ENCODE data around the gene CEP152.
"Not testable (repeated sequence)": the region's sequence is repeated elsewhere in the genome, so short reads cannot be mapped to it uniquely, and the experiment has no call there.

Gene CEP152

DNA sequence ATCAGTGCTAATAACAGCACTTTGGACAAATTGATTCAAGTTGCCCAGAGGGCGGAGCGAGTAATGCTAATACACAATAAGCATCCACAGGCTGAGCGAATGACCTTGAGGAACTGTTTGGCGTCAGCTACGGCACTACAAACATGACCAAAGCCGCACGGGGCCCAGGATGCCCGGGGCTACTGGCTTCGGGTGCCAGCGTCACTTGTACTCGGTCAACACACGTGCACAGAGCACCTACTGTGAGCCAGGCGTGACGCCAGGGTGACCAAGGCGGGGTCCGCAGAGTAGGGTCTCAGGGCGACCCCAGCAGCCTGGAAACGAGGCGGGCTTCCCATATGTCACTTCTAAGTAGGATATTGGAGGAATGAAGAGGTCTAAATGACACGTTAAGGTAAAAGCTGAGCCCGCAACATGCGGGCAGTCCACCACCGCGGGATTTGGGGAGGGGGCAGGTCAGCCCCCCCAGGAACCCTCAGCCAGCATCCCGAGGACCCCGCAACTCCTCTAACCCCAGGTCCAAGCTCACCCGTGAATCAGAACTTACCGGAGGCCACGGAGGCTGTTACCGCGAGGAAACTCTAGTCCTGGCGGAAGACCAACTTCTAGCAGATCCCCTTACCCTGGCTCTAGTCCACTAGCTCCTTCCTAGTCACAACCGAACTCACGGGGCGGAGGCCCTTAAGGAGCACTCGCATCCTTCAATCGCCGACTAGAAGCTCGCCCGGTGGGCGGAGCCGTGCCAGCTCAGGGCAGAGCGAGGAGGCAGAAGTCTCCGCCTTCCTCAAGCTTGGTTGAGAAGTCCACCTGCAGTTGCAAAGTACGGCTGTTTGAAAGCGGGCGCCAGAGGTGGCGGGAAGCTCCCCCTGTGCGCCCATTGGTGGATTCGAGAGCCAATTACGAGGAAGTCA lies at the start of gene CEP152:
TSS of gene CEP152 (minus strand) at position 656 of the 911 bp plus-strand sequence. CDS start 5,420 bp downstream, outside the sequence.
- DNase-seq (ENCODE audit: low spot score) = peak; percentile 77

DNA sequence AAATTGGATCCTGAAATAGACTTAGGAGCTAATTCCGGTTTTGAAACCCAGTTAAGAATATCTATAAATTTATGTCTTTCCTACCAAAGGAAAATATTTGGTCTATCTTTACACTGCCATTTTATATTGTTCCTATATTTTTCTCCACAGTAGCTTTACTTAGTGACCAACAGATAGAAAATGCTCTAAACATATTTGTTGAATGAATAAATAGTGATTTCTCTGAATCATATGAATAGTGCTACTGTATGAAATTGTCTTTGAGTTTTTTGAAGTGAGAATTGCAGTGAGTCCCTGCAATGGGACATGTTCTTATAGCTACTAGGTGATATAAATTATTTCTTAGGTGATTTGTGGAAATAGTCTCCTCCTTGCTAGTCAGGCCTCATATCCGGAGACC lies 48.6 kb upstream of the CEP152 start:
- DNase-seq (ENCODE audit: low spot score) = no peak

- DNase-seq (ENCODE audit: low spot score) = no peak
Observed at GRCh38 chr15:48858401-48858800, 47.5 kb upstream of the CEP152 start.

GRCh38 chr15:48856942-48857341 lies 46.1 kb upstream of the CEP152 start:
- no peak for DNase-seq (ENCODE audit: low spot score)

GRCh38 chr15:48855501-48856440 lies 44.9 kb upstream of the CEP152 start:
- peak; percentile 29 for DNase-seq (ENCODE audit: low spot score)

- DNase-seq (ENCODE audit: low spot score) = not testable (repeated sequence)
Observed at GRCh38 chr15:48854434-48854833, 43.6 kb upstream of the CEP152 start.

DNA sequence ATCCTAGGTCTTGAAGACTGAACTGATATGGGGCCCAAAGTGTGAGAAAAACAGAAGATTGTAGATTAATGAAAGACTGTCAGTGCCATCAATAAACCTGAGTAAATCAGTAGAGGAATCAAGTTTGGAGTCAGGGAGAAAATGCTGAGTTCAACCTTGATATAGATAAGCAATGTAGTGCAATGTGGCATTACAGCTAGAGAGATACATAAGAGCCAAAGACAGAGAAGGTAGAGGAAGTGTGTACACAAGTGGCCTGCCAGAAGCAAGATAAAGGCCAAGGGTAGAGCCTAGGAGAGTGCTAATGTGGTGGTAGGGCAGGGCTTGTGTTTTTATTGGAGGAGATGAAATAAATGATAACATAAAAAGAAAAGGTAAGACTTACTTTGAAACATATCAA lies 41.1 kb upstream of the CEP152 start:
- no peak for DNase-seq (ENCODE audit: low spot score)

GRCh38 chr15:48850648-48851047 lies 39.8 kb upstream of the CEP152 start:
- DNase-seq (ENCODE audit: low spot score) = no peak

DNA sequence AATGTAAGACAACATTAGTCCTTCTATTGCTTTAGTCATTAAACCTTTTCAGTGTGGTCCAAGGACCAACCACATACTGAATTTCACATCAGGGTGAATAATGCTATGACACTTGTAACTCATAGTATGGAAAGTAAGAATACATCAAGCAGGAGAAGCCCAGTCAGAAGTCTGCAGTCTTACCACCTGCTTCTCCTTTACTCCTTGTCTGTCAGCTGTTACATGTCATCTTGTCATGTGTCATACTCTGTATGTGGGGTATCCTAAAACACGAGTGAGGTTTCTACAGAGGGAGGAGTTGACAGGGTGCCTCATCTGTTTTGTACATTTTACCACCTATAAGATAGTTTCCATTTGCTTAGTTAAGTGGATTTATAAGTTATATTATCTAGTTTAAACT lies 34.3 kb upstream of the CEP152 start:
- DNase-seq (ENCODE audit: low spot score) = no peak

- no peak for DNase-seq (ENCODE audit: low spot score)
Observed at GRCh38 chr15:48842501-48842900, 31.6 kb upstream of the CEP152 start.

GRCh38 chr15:48834756-48835155 lies 23.9 kb upstream of the CEP152 start:
- DNase-seq (ENCODE audit: low spot score) = no peak

DNA sequence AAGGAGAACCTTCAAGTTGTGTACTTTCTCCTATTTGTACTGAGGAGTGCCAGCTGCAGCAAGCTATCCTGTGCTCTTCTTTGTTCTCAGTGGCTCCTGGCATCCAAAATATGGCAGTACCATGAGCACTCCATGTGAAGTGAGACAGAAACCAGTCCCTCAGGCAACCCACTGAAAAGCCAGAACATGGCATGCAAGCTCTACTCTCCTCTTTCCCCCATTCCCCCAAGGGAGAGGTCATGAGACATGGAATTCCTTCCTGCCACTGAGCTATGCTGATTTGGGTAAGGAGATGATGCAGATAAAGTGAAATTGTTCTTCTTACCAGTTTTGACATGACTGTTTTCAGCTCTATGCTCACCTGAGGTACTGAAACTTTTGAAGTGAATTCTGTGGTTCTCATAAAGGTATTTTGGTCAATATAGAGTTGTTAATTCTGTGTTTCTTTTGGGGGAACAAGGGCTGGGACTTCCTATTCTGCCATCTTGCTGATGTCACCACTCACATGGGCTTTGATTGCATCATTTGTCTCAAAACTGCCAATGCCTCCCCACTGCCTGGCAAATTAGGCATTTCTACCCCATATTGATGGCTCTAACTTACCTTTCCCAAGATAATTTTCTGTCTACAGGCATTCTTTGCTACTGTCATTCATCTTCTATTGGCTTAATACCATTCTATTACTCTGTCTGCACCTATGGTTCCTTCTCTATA lies 22.8 kb upstream of the CEP152 start:
- DNase-seq (ENCODE audit: low spot score) = no peak

DNA sequence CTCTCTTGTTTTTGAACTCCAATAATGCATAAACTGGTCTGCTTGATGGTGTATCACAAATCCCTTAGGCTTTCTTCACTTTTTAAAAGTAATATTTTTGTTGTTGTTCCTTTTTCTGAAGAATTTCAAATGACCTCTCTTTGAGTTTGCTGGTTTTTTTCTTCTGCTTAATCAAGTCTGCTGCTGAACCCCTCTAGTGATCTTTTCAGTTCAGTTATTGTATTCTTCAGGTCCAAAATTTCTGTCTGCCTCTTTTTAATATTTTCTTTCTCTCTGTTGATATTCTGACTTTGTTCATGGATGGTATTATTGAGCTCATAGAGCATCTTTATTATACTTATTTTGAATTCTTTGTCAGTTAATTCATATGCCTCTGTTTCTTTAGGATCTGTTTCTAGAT lies 21.8 kb upstream of the CEP152 start:
- DNase-seq (ENCODE audit: low spot score) = no peak

- no peak for DNase-seq (ENCODE audit: low spot score)
Observed at GRCh38 chr15:48828906-48829305, 18.0 kb upstream of the CEP152 start.

GRCh38 chr15:48828471-48828870 lies 17.6 kb upstream of the CEP152 start:
- DNase-seq (ENCODE audit: low spot score) = no peak

DNA sequence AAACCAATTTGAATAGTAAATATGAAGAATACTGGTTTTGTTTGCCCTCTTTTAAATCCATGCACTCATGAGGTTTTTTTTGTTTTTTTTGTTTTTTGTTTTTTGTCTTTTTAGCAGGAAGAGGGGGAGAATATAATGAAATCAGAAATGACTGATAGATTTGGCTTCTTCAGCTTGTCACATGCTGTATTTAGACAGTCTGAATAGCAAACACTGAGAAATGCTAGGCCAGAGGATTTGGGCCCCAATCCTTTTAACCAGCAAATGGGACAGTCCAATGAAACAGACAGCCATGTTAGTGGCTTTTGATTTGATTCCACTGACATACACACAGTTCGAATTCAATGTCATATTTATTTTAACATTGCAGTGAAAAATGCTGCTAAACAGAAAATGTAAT lies 14.2 kb upstream of the CEP152 start:
- no peak for DNase-seq (ENCODE audit: low spot score)

GRCh38 chr15:48823706-48824105 lies 12.8 kb upstream of the CEP152 start:
- no peak for DNase-seq (ENCODE audit: low spot score)

DNA sequence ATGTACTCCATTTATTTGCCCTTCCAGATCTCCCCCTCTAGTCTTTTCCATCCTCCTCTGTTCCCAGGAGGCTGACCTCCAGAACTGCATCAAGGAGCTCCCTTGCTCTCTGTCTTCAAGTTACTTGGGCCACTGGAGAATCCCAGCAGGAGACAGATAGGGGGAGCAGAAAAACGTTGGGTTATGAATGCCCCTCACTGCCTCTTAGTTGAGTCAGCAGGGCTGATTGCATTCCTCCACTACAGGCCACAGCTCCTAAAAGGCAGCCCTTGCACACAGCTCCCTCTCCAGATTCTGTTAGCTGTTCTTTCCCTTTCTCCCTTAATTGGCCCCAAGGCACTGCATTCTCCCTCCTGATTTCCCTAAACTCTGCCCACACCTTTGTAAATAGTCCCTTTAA lies 12.4 kb upstream of the CEP152 start:
- DNase-seq (ENCODE audit: low spot score) = no peak

- no peak for DNase-seq (ENCODE audit: low spot score)
Observed at GRCh38 chr15:48814286-48814685, 3.4 kb upstream of the CEP152 start.

- DNase-seq (ENCODE audit: low spot score) = no peak
Observed at GRCh38 chr15:48811325-48811958, 573 bp upstream of the CEP152 start.

- DNase-seq (ENCODE audit: low spot score) = no peak
Observed at GRCh38 chr15:48806151-48806550, 4.7 kb downstream of the CEP152 start.

DNA sequence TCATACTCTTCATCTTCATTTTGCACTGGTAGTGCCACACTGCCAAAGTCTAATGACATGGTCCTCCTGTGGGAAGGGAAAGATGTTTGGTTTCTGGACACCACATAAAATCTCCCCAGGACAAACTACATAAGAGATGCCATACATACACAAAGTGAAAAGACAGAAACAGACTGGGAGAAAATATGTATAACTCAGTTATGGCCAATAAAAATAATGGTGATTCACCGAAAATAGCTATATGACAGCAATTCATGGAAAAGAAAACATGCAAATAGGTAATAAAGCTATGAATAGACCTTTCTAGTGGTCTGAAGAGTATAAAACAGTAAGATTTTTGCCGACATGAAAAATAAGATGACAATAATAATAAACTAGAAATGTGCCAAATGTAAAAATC lies 5.3 kb downstream of the CEP152 start:
- no peak for DNase-seq (ENCODE audit: low spot score)
